Measurements from ENCODE around the gene SECISBP2L. TPM values are rescaled to one million over a fixed set of nuclear protein-coding genes. Genes with fewer than 3 reads are reported as not detected.

Gene SECISBP2L
- total RNA-seq, 2 donors from 2014 or later, result 28.6 to 29.4 TPM

DNA sequence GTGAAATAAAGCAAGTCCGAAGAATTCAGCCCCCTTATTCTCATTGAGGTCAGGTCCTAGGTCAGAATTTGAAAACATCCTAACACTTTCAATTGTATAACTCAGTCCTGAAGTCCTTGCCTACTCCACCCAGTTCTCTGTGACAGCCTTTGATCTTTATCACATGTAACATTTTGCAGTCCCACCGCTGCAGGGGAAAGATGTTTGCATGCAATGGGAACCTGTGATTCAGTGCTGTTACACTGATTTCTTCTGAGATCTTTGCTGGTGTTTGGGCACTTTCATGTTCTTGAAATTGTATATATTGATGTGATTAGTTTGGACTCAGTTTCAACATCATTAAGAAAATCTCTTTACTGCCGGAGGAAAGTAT lies 18.0 kb upstream of the SECISBP2L start:
- Mint-ChIP-seq H3K36me3 (peaks cover 0 to 2% of the 10 kb centered on the region in 2 donors), H3K9me3 (no peaks in the 10 kb centered on the region), H3K27ac (no peak overlapping the region)
- ATAC-seq, result peak in 1 of 2 donors; percentile 44
- no peak for DNase-seq (ENCODE audit: low spot score in 2 of 2)

DNA sequence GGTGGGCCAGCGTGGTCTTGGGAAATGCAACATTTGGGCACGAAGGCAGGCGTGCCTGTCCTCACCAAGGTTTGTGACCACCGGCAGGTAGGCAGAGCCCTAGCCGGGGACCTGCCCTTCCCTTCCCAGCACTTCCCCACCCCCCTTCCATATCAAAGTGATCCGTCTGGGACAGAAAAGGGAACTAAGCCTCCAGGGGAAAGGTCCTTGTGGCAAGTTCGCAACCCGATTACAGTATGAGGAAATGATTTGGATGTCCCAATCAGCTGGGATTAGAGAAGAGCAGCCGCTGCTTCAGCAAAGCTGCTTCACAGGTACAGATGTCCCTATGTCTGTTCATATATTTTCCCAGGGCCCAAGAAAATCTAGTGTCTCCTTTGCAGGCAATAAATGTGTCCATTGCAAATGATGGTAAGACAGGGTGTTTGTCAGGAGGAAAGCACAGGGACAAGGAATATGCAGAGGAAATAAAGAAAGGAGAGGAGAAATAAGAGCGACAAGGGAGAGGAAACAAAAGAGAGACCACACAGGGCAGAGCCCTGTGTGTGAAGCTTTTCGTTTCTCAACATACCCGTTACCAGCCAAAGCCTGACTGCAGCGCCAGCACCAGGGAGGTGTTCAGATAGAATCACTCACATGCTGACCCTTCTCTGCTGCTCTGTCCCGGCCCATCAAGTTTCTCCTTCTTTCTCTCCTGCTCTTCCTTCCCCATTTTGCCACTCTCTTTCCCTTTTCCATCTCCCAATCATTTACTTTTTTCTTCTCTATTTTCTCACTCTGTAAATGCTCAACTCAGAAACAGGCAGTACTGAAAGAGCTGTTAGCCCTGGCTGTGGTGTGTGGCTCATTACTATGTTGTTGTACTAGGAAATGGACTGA lies 17.4 kb upstream of the SECISBP2L start:
- no peak for DNase-seq (ENCODE audit: low spot score in 2 of 2)
- Mint-ChIP-seq H3K9me3 (no peaks in the 10 kb centered on the region), H3K27ac (no peak overlapping the region), H3K36me3 (no peaks in the 10 kb centered on the region)
- ATAC-seq, result no peak

DNA sequence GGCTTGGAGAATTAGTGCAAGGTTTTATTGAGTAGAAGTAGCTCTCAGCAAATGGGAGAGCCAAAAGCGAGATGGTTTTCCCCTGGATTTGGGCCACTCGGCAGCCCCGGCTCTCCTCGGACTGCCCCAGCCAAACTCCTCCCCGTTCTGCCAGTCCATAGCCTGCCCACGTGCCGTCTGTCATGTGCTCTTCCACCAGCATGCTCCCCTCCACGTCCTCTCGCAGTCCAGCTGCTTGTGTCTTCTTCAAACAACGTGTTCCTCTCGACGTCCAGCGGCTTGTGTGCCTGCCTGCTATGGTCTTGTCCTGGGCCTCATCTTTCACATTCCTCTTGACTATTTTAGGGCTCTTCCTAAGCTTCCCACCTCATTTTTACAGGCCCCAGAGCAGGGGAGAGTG lies 16.7 kb upstream of the SECISBP2L start:
- Mint-ChIP-seq H3K36me3 (no peaks in the 10 kb centered on the region), H3K9me3 (no peaks in the 10 kb centered on the region), H3K27ac (no peak overlapping the region)
- ATAC-seq (no peak), DNase-seq (ENCODE audit: low spot score in 2 of 2) (no peak)

DNA sequence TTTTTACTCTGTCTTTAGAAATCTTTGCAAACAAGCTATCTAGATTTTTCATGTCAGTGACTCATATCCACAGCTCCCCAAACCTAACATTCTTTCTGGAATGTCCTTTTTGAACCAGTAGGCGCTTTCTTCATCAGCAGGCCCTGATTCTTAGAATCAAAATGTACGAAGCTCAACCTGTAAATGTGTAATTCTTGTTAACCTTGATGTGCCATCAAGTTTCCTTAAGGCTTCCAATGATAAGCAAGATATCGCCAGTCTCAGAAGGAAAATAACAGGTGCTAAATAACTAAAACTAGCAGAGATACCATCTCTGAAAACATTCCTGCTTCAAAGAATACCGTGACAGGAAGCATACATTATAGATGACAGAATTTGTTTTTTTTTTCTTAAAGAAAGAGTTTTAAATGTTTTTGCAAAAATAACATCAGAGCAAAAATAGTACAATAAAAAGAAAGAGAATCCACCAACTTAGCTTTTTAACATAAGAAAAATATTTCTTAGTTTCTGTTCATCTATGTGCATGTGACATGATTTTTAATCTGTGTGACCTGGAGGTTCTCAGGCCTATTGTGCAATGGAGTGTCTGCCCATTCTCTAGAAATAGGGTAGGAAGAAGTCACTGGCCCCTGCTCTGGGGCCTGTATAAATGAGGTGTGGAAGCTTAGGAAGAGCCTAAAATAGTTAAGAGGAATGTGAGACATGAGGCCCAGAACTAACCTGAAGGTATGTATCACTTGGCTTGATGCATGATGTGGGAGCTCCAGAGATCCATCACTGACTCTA lies 14.7 kb upstream of the SECISBP2L start:
- DNase-seq (ENCODE audit: low spot score in 2 of 2), result no peak
- Mint-ChIP-seq H3K36me3 (no peaks in the 10 kb centered on the region), H3K27ac (peak overlapping the region in 1 of 2 donors; percentile 60), H3K9me3 (no peaks in the 10 kb centered on the region)
- ATAC-seq, result no peak

DNA sequence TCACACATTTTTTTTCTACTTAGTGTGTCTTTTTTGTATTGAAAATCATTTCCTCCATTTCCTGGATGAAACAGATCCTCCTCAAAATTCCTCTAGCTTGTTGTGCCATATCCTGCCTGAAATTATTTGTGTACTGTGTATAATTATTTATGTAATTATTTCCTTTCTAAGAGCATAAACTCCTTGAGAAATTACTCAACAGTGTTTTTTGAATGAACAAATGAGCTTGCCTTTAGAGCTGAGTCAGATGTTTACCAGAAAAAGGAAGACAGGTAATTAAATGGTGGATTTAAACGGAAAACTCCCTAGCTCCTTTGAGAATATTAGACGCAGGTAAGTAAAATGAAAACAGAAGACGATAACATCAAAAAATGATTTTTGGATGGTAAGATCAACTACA lies 13.2 kb upstream of the SECISBP2L start:
- Mint-ChIP-seq H3K9me3 (no peaks in the 10 kb centered on the region), H3K27ac (no peak overlapping the region), H3K36me3 (no peaks in the 10 kb centered on the region)
- DNase-seq (ENCODE audit: low spot score in 2 of 2) (no peak), ATAC-seq (no peak)

DNA sequence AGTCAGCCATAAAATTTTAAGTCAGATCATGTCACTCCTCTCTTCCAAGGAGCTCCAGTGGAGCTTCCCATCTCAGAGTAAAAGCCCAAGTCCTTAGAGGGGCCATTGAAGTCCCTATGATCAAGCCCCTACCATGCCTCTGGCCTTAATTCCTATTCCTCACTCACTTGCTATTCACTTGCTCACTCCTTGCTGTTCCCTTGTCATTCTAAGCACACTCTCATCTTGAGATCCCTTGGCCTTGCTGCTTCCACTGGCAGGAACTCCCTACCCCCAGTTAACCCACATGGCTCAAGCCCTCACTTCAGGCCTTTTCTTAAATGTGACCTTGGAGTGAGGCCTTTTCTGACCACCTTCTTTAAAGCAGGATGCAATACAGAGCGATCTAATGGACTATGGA lies 12.3 kb upstream of the SECISBP2L start:
- ATAC-seq (no peak), DNase-seq (ENCODE audit: low spot score in 2 of 2) (no peak)
- Mint-ChIP-seq H3K36me3 (no peaks in the 10 kb centered on the region), H3K9me3 (no peaks in the 10 kb centered on the region), H3K27ac (no peak overlapping the region)

DNA sequence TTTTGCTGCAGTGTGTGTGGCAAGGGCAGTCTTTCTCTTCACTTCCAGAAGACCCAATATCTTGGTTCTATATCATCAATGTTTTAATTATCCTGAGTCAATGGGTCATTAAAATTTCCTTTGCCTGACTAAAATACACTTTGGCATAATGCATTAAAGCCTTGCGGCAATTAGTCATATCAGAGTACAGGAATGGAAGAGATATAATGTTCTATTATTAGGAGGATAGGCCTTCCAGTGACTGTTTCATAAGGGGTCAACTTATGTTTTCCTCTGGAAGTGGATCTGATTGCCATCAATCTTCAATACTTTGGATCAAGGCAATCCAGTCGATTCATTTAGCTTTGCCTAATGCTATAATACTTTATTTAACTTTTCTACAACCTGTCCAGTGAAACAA lies 9.4 kb upstream of the SECISBP2L start:
- no peak for ATAC-seq
- H3K36me3 Mint-ChIP-seq, result no peaks in the 10 kb centered on the region
- DNase-seq (ENCODE audit: low spot score in 2 of 2), result no peak
- peaks cover 0 to 4% of the 10 kb centered on the region in 2 donors for H3K9me3 Mint-ChIP-seq
- H3K27ac Mint-ChIP-seq, result no peak overlapping the region

DNA sequence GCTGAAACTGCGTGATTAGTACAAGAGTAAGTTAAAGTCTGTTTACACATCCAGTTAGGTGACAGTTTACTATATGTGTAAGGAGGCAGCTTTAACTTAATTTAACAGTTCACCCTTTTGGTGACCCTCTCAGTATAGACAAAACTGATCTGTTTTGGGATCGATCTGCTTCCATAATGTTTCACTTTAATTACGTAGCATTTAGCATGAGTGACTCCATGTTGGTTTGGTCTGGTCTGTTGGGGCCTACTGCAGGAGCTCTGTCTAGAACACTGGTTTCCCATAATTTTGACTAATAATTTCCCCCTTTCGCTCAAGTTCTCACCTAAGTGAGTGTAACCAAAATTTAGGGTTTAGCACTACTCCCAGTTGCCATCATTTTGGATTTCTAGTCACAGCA lies 6.4 kb upstream of the SECISBP2L start:
- DNase-seq (ENCODE audit: low spot score in 2 of 2) (no peak), ATAC-seq (no peak)

DNA sequence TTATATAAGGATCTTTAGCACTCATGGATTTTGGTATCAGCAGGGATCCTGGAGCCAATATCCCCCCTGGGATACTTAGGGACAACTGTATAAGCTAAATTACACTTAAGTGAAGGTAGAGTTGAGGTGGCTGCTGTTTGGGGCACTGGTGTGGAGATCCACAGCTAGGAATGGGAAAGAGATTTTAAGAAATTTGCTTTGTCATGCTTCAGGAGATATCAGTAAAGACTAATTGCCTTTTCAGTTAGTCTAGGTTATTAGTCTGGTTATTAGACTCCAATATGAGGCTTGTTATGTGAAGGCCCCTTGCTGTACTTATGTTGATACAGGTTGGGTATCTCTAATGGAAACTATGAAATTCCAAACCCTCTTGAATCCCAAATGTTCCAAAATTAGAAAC lies 1.2 kb upstream of the SECISBP2L start:
- peaks cover 16 to 18% of the 10 kb centered on the region in 2 donors for H3K36me3 Mint-ChIP-seq

More for the DNA sequence above, 6.4 kb upstream of the SECISBP2L start:
- H3K27ac Mint-ChIP-seq, result no peak overlapping the region
- H3K36me3 Mint-ChIP-seq, result no peaks in the 10 kb centered on the region
- peaks cover 0 to 4% of the 10 kb centered on the region in 2 donors for H3K9me3 Mint-ChIP-seq

DNA sequence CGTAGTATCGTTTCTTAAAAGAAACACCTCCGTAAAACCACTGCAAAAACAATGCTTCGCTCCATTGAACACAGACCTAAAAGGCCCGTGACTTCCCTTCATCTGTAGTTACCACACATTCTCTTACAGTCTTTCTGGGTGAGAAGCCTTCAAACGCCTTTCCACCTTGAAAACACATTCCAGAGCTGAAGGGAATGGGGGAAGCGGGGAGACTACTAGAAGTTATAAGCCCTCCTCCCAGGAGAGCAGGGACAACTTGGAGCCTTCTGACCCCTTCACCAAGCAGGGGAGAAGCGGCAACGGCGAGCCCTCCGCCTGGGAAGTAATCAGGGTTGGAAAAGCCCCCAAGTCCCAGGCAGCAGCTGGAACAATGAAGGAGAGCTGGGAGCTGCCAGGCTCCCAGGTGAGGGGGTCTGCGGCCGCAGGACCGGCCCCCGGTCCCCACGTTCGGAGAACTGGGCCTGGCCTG lies 461 bp downstream of the SECISBP2L start:
- H3K9me3 Mint-ChIP-seq, result no peaks in the 10 kb centered on the region
- peaks cover 16 to 18% of the 10 kb centered on the region in 2 donors for H3K36me3 Mint-ChIP-seq
- ATAC-seq, result peak; percentile 23 to 34
- H3K27ac Mint-ChIP-seq, result peak overlapping the region; percentile 93
- no peak for DNase-seq (ENCODE audit: low spot score in 2 of 2)

More for the DNA sequence above, 1.2 kb upstream of the SECISBP2L start:
- DNase-seq (ENCODE audit: low spot score in 2 of 2), result no peak
- H3K27ac Mint-ChIP-seq, result peak overlapping the region in 1 of 2 donors; percentile 93
- no peak for ATAC-seq
- peaks cover 0 to 4% of the 10 kb centered on the region in 2 donors for H3K9me3 Mint-ChIP-seq

DNA sequence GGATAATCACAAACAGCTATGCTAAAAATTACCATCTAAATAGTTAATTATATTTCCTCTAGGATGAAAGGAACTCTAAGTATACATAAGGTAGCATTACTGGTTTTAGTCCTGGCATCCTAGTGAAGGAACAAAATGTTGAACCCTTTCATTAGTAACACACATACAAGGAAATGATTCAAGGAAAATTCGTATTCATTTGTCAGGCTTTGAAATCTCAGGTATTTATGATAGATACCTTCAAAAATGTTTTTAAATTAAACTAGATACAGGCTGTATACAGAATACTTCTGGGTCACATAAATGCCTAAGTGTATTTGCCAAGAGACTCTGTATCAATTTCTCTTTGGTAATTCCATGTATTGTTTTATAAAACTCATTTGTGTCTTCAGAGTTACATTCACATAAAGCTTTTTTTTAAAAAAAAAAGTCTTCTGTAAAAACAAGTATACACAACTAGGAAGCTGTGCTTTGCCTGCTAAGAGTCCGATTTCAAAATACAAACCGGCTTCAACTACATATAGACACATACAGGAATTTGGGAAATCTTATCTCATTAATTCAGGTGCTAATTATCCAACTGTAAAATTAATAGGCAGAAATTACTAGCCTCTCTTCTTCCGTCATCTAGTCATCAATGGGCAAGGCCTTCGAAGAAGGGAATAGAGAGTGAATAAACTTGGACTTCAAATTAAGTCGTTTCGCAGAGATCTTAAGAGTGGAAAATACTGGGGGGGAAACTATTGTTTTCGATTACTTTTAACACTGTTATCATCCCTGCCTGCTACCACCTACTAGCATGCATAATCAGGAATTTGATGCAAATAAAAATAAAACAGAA lies 1.3 kb downstream of the SECISBP2L start:
- Mint-ChIP-seq H3K36me3 (peaks cover 16 to 18% of the 10 kb centered on the region in 2 donors), H3K9me3 (no peaks in the 10 kb centered on the region), H3K27ac (peak overlapping the region; percentile 77 to 93)
- ATAC-seq, result no peak
- DNase-seq (ENCODE audit: low spot score in 2 of 2), result no peak

DNA sequence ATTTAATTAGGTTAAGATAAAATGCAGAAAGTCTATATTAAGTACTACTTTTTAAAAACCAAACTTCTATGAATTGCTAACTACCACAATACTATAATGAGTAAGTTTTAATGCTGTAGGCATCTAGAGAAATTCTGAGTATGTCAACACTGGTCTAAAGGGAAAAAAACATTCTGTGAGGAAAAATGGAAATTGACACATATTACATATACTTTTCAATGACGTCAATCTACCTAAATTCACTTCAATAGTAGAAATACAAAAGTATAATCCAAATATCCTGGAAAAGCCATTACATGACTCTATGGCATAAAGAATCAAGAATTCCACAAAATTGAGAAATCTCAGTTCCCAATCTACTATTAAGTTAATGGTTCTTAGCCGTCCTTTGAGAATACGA lies 2.2 kb downstream of the SECISBP2L start:
- no peak for ATAC-seq
- Mint-ChIP-seq H3K9me3 (no peaks in the 10 kb centered on the region), H3K27ac (no peak overlapping the region), H3K36me3 (peaks cover 16 to 18% of the 10 kb centered on the region in 2 donors)
- no peak for DNase-seq (ENCODE audit: low spot score in 2 of 2)

DNA sequence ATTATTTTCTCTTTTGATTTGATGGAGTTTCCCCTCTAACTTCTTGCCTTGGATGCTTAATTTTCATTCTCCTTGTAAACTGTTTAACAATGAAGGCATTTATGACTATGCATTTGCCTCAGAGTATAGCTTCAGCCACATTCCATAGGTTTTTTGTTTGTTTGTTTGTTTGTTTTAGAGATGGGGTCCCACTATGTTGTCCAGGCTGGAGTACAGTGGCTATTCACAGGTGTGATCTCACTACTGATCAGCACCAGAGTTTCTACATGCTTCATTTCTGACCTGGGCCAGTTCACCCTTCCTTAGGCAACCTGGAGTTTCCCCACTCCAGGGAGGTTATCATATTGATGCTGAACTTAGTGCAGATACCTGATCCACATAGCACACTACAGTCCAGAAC lies 4.1 kb downstream of the SECISBP2L start:
- Mint-ChIP-seq H3K36me3 (peaks cover 16 to 18% of the 10 kb centered on the region in 2 donors), H3K9me3 (no peaks in the 10 kb centered on the region), H3K27ac (no peak overlapping the region)
- DNase-seq (ENCODE audit: low spot score in 2 of 2) (no peak), ATAC-seq (no peak)

DNA sequence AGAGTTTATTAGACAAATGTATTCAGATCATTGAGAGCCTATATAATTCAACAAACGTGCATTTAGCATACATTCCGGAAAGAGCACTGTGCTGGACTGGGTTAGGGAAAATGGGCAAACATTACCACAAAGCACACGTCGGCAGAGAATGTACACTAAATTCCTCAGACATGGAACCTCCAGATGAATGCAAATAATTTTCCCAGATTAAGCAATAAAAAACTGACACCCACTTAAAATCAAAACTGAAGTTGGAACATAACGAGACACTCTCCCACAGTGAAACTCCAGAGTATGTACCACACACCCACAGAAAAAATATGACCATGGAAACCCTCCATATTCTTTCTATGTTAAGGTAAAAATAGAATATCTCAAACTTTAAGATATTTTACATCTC lies 4.8 kb downstream of the SECISBP2L start:
- H3K36me3 Mint-ChIP-seq, result peaks cover 11 to 15% of the 10 kb centered on the region in 2 donors
- ATAC-seq (no peak), DNase-seq (ENCODE audit: low spot score in 2 of 2) (no peak)
- no peaks in the 10 kb centered on the region for H3K9me3 Mint-ChIP-seq
- no peak overlapping the region for H3K27ac Mint-ChIP-seq

DNA sequence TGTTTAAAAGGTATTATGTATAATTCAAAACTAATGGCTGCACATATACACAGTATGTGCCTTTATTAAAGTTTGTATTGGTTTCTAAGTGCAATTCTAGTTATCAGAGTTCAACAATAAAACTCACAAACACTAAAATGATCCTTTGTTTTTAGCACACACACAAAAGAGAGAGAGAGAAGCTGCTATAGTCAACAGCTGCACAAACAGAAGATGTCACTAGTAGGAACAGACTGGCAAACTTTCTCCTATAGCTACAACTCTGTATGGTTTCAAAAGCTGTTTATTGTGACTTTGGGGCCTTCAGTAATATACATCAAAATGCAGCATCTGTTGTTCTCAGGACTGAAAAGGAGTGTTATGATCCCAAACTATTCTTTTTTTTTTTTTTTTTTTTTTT lies 6.1 kb downstream of the SECISBP2L start:
- DNase-seq (ENCODE audit: low spot score in 2 of 2), result no peak
- Mint-ChIP-seq H3K9me3 (no peaks in the 10 kb centered on the region), H3K27ac (no peak overlapping the region), H3K36me3 (peaks cover 2% of the 10 kb centered on the region in 2 donors)
- ATAC-seq, result no peak

DNA sequence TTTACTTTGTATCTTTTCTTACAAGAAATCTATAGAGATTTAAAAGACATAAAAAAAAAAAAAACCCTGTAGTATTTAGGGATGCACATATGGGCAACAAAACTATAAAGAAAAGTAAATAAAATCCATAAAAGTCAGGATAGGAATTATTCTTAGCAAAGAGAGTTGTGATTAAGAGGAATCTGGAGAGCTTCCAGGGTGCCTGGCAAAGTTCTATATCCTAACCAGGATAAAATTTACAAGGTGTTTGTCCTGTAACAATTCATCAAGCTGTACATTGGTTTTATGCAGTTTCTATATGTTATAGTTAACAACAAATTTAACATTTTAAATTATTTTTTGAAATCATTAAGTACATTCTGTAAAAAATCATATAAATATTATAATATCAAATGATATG lies 7.9 kb downstream of the SECISBP2L start:
- H3K27ac Mint-ChIP-seq, result no peak overlapping the region
- ATAC-seq (no peak), DNase-seq (ENCODE audit: low spot score in 2 of 2) (no peak)
- H3K36me3 Mint-ChIP-seq, result no peaks in the 10 kb centered on the region
- no peaks in the 10 kb centered on the region for H3K9me3 Mint-ChIP-seq

DNA sequence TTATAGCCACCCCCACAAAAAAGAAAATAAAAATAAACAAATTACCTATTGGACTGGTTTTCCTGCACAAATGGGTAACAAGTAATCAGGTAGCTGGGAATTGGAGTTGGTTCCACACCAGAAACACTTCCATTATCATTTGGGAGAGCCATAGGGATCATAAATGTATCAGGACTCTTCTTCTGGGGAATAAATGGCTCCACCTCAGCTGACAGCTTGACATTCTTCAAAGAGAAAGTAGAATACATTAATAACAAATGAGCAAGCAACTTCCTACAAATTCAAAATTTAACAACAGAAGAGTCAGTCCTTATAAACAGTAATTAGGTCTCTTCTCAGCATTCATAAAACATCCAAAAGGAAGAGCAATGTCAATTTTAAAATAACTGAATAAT lies 8.7 kb downstream of the SECISBP2L start:
- DNase-seq (ENCODE audit: low spot score in 2 of 2) (no peak), ATAC-seq (no peak)
- H3K9me3 Mint-ChIP-seq, result no peaks in the 10 kb centered on the region
- H3K27ac Mint-ChIP-seq, result peak overlapping the region in 1 of 2 donors; percentile 53
- no peaks in the 10 kb centered on the region for H3K36me3 Mint-ChIP-seq

Measured in activated naive CD4-positive, alpha-beta T cell treated with anti-CD3 and anti-CD28 coated beads, Interleukin-2, amount 50 U/mL, for 72 hours (primary cell).